GM21447 (cell line): ENCODE results near the gene KIF4B.
"Not testable (repeated sequence)": the region's sequence is repeated elsewhere in the genome, so short reads cannot be mapped to it uniquely, and the experiment has no call there.

Source experiments
- ATAC-seq: cut with Tn5 transposase; IDR thresholded peaks from one replicate; pipeline ENCODE4 v1.9.1; 2021; ENCODE audit not compliant: unreplicated experiment

The KIF4B gene, protein sequence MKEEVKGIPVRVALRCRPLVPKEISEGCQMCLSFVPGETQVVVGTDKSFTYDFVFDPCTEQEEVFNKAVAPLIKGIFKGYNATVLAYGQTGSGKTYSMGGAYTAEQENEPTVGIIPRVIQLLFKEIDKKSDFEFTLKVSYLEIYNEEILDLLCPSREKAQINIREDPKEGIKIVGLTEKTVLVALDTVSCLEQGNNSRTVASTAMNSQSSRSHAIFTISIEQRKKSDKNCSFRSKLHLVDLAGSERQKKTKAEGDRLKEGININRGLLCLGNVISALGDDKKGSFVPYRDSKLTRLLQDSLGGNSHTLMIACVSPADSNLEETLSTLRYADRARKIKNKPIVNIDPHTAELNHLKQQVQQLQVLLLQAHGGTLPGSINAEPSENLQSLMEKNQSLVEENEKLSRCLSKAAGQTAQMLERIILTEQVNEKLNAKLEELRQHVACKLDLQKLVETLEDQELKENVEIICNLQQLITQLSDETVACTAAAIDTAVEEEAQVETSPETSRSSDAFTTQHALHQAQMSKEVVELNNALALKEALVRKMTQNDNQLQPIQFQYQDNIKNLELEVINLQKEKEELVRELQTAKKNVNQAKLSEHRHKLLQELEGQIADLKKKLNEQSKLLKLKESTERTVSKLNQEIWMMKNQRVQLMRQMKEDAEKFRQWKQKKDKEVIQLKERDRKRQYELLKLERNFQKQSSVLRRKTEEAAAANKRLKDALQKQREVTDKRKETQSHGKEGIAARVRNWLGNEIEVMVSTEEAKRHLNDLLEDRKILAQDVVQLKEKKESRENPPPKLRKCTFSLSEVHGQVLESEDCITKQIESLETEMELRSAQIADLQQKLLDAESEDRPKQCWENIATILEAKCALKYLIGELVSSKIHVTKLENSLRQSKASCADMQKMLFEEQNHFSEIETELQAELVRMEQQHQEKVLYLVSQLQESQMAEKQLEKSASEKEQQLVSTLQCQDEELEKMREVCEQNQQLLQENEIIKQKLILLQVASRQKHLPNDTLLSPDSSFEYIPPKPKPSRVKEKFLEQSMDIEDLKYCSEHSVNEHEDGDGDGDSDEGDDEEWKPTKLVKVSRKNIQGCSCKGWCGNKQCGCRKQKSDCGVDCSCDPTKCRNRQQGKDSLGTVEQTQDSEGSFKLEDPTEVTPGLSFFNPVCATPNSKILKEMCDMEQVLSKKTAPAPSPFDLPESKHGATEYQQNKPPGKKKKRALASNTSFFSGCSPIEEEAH

GRCh38 chr5:155013526-155013925, at the start of gene KIF4B:
KIF4B (plus strand) TSS chr5:155013755; CDS start chr5:155013860, 105 bp downstream.
- no peak for ATAC-seq

GRCh38 chr5:154966081-154966841, 47.3 kb upstream of the KIF4B start:
- no peak for ATAC-seq

DNA sequence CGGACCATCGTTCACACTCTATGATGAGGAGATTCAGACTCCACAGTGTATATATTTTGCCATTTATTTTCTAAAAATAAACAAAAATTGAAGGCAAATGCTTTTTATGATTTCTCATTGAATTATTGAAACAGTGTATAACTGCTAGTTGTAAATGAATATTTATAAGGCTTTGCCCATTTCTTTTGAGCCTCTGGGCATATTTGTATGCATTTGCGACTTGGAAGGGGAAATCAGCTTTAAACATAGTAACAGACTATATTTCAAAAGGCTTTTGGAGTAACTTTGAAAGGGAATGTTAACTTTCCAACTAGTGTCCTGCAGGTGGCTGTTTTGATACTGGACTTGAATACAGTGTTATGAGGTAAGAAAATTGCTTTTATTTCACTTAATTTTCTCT, 46.7 kb upstream of the KIF4B start:
- ATAC-seq = no peak

DNA sequence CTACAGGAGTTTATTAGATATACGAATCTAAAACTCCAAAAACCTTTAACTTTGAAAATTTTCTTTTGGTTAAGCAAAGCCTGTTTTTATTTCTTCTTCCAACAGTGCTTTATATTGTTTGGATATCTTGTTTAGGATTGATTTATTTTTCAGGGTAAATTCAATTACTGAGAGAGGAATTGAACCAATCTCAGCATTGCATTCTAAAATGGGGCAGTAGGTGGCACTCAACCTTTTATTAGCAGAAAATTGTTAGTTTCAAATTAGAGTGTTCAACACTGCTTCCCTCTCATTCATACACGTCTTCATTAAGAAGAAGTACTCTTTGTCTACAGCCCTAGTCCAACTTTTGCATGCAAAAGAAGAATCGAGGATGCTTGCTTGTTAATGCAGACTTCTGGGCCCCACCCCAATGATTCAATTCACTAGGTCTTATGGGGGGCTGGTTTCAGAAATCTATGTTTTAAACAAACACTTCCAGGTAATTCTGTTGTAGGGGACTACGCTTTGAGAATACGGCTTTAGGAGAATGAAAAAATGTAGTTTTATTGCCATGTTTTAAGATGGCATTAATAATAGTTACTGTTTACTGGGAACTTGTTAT, 46.0 kb upstream of the KIF4B start:
- no peak for ATAC-seq

GRCh38 chr5:154968953-154969352, 44.6 kb upstream of the KIF4B start:
- ATAC-seq = no peak

- no peak for ATAC-seq
Measured at GRCh38 chr5:154970759-154971158, 42.8 kb upstream of the KIF4B start.

DNA sequence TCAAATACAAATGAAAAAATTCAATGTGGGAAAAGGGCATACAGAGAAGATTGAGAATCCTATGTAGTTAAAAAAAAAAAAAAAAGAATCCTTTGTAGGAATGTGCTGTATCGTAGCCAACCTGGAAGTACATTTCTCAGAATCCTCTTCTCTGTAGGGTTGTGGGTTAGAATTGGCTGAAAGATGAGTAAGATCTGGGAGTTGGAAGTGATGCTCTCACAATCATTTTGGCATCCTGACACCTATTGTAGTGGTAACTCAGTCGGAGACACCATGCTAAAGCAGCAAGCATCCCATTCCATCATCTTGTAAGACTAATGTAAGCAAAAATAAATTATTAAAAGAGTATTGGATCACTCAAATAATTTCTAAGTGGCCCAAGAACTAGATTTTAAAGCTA, 42.1 kb upstream of the KIF4B start:
- no peak for ATAC-seq

DNA sequence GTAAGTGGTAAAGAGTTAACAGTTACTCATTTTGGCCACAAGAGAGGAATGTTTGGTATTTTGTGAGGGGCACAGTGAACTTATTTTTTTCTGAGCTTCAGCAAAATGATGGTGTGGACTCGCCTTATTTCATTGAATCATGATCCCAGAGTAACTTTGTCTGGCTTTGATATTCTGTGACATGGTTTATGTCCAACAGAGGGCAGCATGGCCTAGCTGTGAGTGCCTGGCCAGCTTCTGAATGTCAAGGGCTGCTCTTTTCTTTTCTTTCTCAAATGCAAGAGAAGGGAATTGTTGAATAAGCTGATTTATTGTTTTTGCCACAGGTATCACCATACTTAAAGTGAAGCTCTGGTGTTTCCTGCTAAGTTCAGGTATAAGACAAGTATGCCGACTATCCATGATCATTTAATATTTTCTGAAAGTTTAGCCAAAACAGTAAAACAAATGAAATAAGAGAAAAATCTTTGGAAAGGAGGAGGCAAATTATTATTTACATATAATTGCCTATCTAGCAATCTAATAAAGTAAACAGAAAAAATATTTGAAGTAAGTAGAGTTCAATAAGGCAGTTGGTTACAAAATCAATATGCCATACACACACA, 41.0 kb upstream of the KIF4B start:
- ATAC-seq = no peak

- ATAC-seq = not testable (repeated sequence)
Measured at GRCh38 chr5:154976082-154976481, 37.5 kb upstream of the KIF4B start.

DNA sequence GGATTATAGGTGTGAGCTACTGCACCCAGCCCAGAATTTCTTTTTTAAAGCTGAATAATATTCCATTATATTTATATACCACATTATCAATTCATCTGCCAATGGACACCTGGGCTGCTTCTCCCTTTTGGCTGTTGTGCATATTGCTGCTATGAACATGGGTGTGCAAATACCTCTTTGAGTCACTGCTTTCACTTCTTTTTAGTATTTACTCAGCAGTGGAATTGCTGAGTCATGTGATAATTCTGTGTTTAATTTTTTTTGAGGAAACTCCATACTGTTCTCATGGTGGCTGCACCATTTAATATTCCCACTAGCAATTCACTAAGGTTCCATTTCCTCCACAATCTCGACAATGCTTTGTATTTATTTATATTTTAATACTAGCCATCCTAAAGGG, 36.1 kb upstream of the KIF4B start:
- no peak for ATAC-seq

- ATAC-seq = not testable (repeated sequence)
Measured at GRCh38 chr5:154978294-154978693, 35.3 kb upstream of the KIF4B start.

DNA sequence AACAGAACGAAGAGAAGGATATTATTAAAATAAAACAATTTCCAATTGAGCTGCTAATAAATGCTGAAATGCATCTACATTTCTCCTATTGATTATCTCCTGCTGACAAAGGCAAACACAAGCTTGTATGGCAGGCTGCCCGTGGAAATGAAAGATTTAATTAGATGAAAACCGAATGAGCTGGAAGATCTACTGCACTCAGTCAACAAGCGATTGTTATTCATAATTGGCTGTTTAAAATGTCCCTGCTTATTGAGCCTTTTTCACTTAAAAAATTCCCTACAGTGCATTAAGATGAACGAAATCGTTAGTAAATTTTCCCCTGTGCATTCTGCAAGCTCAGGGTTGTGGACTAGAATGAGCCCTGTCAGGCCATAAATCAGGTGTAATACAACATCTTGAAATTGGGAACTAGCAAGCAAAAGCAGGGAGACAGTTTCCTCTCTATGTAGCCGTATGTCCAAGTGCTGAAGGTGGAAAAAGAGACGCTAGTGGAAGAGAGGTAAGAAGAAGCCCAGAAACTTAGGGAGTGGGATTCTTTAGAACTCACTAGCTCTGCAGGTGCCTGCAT, 28.5 kb upstream of the KIF4B start:
- ATAC-seq = no peak

GRCh38 chr5:154986151-154986550, 27.4 kb upstream of the KIF4B start:
- no peak for ATAC-seq

GRCh38 chr5:154989626-154990025, 23.9 kb upstream of the KIF4B start:
- ATAC-seq = no peak

- no peak for ATAC-seq
Measured at GRCh38 chr5:154993461-154993860, 20.1 kb upstream of the KIF4B start.

GRCh38 chr5:154995679-154996078, 17.9 kb upstream of the KIF4B start:
- no peak for ATAC-seq

DNA sequence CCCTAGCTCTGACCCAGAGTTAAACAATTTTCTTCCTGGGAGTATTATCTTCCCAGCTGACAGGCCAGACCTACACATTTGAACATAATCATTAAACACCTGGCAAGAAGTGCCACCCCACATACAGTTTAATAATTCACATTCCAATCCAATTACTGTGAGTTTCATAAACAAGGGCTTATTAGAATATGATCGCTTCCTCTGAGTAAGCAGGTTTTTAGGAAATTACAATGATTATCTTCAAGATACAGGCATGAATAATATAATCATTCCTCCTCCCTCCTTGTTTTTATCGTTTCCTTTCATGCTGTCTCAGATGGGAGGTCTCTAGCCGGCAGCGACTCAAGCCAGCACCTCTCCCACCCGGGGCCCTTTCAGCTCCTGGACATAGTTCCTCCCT, 15.8 kb upstream of the KIF4B start:
- no peak for ATAC-seq

GRCh38 chr5:154999865-155000264, 13.7 kb upstream of the KIF4B start:
- no peak for ATAC-seq

DNA sequence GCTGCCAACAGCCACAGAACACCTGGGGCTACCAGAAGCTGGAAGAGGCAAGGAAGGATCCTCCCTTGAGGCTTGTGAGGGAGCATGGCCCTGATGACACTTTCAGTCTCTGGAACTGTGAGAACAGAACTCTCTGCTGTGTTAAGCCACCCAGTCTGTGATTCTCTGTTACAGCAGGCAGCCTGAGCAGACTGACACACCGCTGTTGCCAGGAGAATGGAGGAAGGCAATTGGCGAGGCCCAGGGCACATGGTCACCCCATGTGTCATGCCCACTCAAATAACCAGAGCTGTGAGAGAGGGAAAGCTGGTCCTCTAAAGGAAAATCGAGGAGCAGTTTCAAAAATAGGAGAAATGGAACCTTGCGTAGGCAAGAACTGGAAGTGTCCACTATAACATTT, 12.0 kb upstream of the KIF4B start:
- no peak for ATAC-seq
